22Rv1 (cell line): ENCODE results near the gene DRD4.
"Not testable (repeated sequence)": the region's sequence is repeated elsewhere in the genome, so short reads cannot be mapped to it uniquely, and the experiment has no call there.

Experiments used
- H3K27ac ChIP-seq: fragments of 450-650 bp; 2 replicates; pipeline ENCODE4 v1.5.1; 2017
- ZFX ChIP-seq: fragments of 450-650 bp; IDR thresholded peaks from 2 replicates; pipeline ENCODE4 v1.6.1; 2017; ENCODE audit warnings: antibody characterized with exemption, borderline replicate concordance
- TF ChIP-seq, protein P1 (sequence below): fragments of 450-650 bp; IDR thresholded peaks from 2 replicates; pipeline ENCODE4 v1.5.1; 2017; ENCODE audit warnings: mild to moderate bottlenecking

The DRD4 gene

DNA sequence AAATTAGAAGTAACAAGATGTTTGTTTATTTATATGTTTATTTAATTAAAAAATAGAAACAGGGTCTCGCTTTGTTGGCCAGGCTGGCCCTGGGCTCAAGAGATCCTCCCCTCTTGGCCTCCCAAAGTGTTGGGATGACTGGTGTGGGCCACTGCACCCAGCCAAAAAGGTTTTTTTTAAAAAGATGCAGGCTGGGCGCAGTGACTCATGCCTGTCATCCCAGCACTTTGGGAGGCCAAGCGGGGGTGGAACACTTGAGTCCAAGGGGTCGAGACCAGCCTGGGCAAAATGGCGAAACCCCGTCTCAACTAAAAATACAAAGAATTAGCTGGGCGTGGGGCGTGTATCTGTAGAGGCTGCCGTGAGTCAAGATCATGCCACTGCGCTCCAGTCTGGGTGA, 13.4 kb downstream of the DRD4 start:
- no peak overlapping the region for H3K27ac ChIP-seq
- TF ChIP-seq ZFX, result no peak
- TF ChIP-seq, protein P1, sequence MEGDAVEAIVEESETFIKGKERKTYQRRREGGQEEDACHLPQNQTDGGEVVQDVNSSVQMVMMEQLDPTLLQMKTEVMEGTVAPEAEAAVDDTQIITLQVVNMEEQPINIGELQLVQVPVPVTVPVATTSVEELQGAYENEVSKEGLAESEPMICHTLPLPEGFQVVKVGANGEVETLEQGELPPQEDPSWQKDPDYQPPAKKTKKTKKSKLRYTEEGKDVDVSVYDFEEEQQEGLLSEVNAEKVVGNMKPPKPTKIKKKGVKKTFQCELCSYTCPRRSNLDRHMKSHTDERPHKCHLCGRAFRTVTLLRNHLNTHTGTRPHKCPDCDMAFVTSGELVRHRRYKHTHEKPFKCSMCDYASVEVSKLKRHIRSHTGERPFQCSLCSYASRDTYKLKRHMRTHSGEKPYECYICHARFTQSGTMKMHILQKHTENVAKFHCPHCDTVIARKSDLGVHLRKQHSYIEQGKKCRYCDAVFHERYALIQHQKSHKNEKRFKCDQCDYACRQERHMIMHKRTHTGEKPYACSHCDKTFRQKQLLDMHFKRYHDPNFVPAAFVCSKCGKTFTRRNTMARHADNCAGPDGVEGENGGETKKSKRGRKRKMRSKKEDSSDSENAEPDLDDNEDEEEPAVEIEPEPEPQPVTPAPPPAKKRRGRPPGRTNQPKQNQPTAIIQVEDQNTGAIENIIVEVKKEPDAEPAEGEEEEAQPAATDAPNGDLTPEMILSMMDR, result no peak

DNA sequence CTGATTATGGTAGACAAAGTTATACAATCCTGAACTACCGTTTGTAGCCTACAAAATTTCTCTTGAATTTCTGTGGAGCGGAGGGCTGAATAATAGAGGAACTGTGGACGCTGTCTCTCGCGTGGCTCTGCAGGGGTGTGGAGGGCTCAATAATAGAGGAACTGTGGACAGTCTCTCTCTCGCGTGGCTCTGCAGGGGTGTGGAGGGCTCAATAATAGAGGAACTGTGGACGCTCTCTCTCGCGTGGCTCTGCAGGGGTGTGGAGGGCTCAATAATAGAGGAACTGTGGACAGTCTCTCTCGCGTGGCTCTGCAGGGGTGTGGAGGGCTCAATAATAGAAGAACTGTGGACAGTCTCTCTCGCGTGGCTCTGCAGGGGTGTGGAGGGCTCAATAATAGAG, 16.1 kb downstream of the DRD4 start:
- H3K27ac ChIP-seq, result not testable (repeated sequence)

DNA sequence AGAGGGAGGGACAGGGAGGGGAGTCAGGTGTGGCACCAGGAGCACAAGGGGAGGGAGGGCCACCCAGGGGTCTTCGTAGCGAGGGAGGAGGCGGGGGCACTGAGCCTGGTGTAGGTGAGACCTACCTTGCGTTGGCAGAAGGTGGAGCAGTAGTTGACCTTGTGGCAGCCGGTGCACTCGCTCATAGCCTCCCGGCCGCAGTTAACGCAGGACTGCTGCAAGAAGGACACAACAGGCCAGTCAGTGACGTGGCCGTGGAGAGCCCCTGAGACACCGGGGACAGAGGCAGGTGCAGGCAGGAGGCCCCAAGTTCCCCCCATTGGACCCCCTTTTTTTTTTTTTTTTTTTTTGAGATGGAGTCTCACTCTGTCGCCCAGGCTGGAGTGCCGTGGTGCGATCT, 16.8 kb downstream of the DRD4 start:
- TF ChIP-seq, protein P1, result no peak
- TF ChIP-seq ZFX, result no peak
- H3K27ac ChIP-seq, result no peak overlapping the region

DNA sequence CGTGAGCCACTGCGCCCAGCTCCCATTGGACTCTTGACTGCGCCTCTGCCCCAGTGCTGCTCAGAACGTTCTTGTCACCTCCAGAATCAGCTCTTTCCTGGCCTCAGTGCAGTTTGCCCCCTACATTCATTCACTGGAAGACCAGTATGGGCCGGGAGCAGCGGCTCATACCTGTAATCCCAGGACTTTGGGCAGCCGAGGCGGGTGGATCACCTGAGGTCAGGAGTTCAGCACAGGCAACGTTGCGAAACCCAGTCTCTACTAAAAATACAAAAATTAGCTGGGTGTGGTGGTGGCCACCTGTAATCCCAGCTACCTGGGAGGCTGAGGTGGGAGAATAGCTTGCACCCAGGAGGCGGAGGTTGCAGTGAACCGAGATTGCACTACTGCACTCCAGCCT, 17.4 kb downstream of the DRD4 start:
- H3K27ac ChIP-seq, result not testable (repeated sequence)

DNA sequence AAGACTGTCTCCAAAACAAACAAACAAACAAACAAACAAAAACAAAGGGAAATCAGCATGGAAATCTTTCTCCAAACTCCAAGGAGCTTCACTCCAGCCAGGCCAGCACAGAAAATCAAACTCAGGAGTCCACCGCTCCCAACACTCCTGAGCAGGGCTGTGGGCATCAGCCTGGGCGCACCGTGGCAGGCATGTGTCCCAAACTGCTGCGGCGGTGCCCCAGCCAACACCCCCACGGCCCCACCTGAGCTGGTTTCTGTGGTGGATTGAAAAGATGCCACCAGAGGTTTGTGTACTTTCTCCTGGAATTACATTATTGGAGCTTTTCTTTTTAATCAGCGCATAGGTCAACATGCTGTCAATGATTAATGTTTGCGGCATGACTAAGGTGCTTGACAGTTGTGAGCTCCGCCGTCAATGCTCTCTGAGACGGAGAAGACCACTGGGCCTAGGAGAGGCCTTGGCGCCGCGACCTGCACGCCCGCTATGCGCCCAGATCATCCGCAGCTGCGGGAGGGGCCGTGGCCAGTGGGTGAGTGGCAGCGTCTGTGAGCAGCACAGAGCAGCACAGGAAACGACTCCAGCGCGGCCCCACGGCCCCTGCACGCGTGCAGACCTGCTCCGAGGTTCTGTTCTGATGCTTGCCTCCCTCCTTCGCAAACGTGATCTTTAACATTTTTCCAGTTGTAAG, 18.1 kb downstream of the DRD4 start:
- TF ChIP-seq, protein P1, result no peak
- no peak for TF ChIP-seq ZFX
- peak overlapping the region; percentile 42 for H3K27ac ChIP-seq

DNA sequence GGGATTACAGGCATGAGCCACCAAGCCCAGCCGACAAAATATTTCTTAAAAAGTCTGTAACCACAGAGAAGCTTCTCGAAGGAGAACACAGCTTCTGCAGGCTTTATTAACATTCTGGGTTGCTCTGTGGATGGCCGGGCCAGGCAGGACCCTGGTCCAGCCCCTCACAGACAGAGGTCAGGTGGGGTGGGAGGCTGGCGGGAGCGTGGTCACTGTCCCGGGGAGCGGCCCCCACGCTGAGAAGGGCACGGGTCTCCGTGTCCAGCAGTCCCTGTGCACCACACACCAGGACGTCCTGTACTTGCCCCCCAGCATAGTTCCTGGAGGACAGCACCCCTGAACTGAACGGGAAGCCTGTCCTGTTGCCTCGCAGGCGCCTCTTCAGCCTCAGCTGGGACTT, 19.4 kb downstream of the DRD4 start:
- TF ChIP-seq ZFX, result no peak
- TF ChIP-seq, protein P1, result no peak
- 0 out of 2 replicates have a peak overlapping the region, but pooled peaks have one; percentile 42 for H3K27ac ChIP-seq

DNA sequence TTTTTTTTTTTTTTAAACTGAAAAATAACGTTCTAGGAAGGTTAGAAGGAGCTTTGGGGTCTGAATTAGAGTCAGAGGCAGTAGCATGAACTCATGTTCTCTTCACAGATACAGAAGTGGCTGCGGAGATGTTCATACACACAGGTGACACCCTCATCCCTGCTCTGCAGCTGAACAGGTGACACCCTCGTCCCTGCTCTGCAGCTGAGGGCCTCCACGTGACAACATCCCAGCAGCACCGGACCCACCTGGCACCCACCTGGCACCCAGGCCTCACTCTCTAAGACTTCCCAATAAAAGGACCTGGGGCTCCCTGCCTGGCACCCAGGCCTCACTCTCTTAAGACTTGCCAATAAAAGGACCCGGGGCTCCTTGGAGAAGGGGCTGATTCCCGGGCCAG, 19.8 kb downstream of the DRD4 start:
- no peak overlapping the region for H3K27ac ChIP-seq
- TF ChIP-seq, protein P1, result no peak

DNA sequence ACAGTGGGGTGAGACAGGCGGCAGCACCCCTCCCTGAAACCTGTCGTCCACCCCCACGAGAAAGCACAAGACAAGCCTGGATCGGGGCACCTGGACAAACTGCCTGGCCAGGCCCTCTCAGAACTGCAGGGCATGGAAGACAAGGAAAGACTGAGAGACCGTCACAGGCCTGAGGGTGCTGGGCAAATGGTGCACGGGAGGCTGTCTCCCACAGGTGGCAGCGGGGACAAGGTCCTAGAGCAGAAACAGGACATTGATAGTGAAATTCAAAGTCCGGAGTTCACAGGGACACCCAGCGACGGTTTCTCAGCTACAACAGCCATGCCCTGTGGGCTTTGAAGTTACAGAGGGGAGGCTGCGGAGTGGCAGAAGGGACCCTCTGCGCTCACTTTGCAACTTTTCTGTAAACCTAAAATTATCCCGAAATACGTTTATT, 20.6 kb downstream of the DRD4 start:
- H3K27ac ChIP-seq, result no peak overlapping the region

More for the DNA sequence above, 20.6 kb downstream of the DRD4 start:
- no peak for TF ChIP-seq ZFX
- TF ChIP-seq, protein P1, result no peak
